ENCODE measurements around the gene UBXN7. TPM values are rescaled to one million over a fixed set of nuclear protein-coding genes. Genes with fewer than 3 reads are reported as not detected.
A peak's percentile ranks its signal among the peaks of the same experiment; 100 is the strongest.
"Not testable (repeated sequence)": the region's sequence is repeated elsewhere in the genome, so short reads cannot be mapped to it uniquely, and the experiment has no call there.

The UBXN7 gene
- total and polyA plus RNA-seq, 2 of the 13 experiments (the other 11 are each of a cell fraction or from before 2014, with no cell fraction given) = 12.5 to 15.9 TPM

DNA sequence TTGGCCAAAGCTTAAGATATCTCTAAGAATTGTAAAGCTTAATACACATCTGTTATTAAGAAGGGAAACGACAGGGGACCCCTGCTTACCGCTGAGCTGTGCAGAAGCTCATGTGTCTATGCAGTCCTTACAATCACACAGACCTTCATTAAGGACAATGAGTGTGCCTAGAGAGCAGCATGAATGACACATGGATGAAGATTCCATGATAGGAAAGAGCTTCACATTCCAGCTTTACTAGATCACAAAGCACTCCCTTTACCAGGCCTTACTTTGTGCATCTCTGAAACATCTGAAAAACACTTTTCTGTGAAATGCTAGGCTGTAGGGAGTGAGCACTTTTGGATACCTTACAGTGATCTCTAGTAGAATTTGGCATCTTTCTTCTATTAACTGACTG is 39.3 kb upstream of the UBXN7 start:
- H3K36me3 ChIP-seq (replicated peaks in 1 of 2; ENCODE audit: control insufficient read depth in 1 of 2, insufficient read depth in 2 of 2, low read length in 2 of 2) = peaks cover 6 to 37% of the 10 kb centered on the region in 2 experiments
- ATAC-seq = no peak
- CTCF ChIA-PET (ENCODE audit: low intra/inter-chr PET ratio, low total read pairs) = no interaction called here

DNA sequence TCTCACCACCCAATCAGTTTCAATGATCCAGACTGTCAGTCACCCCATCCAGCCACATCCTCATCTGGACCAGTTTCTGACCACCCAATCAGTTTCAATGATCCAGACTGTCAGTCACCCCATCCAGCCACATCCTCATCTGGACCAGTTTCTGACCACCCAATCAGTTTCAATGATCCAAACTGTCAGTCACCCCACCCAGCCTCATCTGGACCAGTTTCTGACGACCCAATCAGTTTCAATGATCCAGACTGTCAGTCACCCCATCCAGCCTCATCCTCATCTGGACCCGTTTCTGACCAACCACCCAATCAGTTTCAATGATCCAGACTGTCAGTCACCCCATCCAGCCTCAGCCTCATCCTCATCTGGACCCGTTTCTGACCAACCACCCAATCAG is 38.0 kb upstream of the UBXN7 start:
- intact Hi-C loops (cut with micrococcal nuclease; ENCODE audit: unreplicated experiment); H3K27me3 ChIP-seq (ENCODE audit: control insufficient read depth in 1 of 2, insufficient read depth in 2 of 2, low read length in 2 of 2); H3K27ac ChIP-seq (ENCODE audit: extremely low read length, insufficient read depth, low read length); CTCF ChIA-PET (ENCODE audit: low intra/inter-chr PET ratio, low total read pairs); H3K9ac ChIP-seq (ENCODE audit: insufficient read depth, low read depth, low read length); H3K9me3 ChIP-seq (ENCODE audit: low read length); H3K4me3 ChIP-seq (replicated peaks in 1 of 3; ENCODE audit: insufficient read depth in 1 of 3, low read depth in 2 of 3, low read length in 3 of 3); POLR2A ChIA-PET; H3K4me1 ChIP-seq (ENCODE audit: insufficient read depth, low read length); H3K4me2 ChIP-seq (ENCODE audit: low read depth, low read length); in situ Hi-C loops (cut with HindIII; ENCODE audit: extremely low pct_ligation_motif_present, low pct_unique_long_range_greater_than_20kb); DNase-seq (ENCODE audit: low spot score); H4K20me1 ChIP-seq (ENCODE audit: insufficient read depth, low read length); BruUV-seq (replicated peaks); H3K79me2 ChIP-seq (ENCODE audit: insufficient read depth, low read length); FAIRE-seq; ATAC-seq; H2AFZ ChIP-seq (ENCODE audit: low read length): not testable (repeated sequence)
- 94% methylated on average over 3 of the region's 3 CpGs for WGBS (ENCODE audit: low lambda C conversion rate)
- peaks cover 6 to 37% of the 10 kb centered on the region in 2 experiments for H3K36me3 ChIP-seq (replicated peaks in 1 of 2; ENCODE audit: control insufficient read depth in 1 of 2, insufficient read depth in 2 of 2, low read length in 2 of 2)

More for the DNA sequence above, 39.3 kb upstream of the UBXN7 start:
- TSS peak; percentile 39 for BruUV-seq (replicated peaks)
- no peak overlapping the region for H2AFZ ChIP-seq (ENCODE audit: low read length)
- H3K27ac ChIP-seq (ENCODE audit: extremely low read length, insufficient read depth, low read length) = no peak overlapping the region
- intact Hi-C loops (cut with micrococcal nuclease; ENCODE audit: unreplicated experiment) = no loop called here
- H3K4me1 ChIP-seq (ENCODE audit: insufficient read depth, low read length) = no peaks in the 10 kb centered on the region
- no peaks in the 10 kb centered on the region for H4K20me1 ChIP-seq (ENCODE audit: insufficient read depth, low read length)
- H3K9ac ChIP-seq (ENCODE audit: insufficient read depth, low read depth, low read length) = no peak overlapping the region
- 100% methylated on average over 2 of the region's 2 CpGs for WGBS (ENCODE audit: low lambda C conversion rate)
- no peaks in the 10 kb centered on the region for H3K79me2 ChIP-seq (ENCODE audit: insufficient read depth, low read length)
- no peaks in the 10 kb centered on the region for H3K27me3 ChIP-seq (ENCODE audit: control insufficient read depth in 1 of 2, insufficient read depth in 2 of 2, low read length in 2 of 2)
- H3K4me3 ChIP-seq (replicated peaks in 1 of 3; ENCODE audit: insufficient read depth in 1 of 3, low read depth in 2 of 3, low read length in 3 of 3) = no peak overlapping the region
- POLR2A ChIA-PET = no interaction called here
- DNase-seq (ENCODE audit: low spot score) (no peak), FAIRE-seq (no peak)
- in situ Hi-C loops (cut with HindIII; ENCODE audit: extremely low pct_ligation_motif_present, low pct_unique_long_range_greater_than_20kb) = no loop called here
- no peak overlapping the region for H3K4me2 ChIP-seq (ENCODE audit: low read depth, low read length)
- no peaks in the 10 kb centered on the region for H3K9me3 ChIP-seq (ENCODE audit: low read length)
- TF ChIP-seq ZBTB21 (CRISPR knock-in tag; IDR thresholded peaks at IDR 0.05) (no peak), SP1 (IDR thresholded peaks at IDR 0.05) (no peak), SP1 (CRISPR knock-in tag; IDR thresholded peaks at IDR 0.05) (no peak), RBM22 (optimal IDR thresholded peaks at IDR 0.05; ENCODE audit: low read length) (peak; percentile 37)
